OCI-LY1 (cell line): ENCODE data around the gene CD81.

ENCODE experiments used
- H2AFZ ChIP-seq: fragments of 200-600 bp; sonication (generic), shearing (Covaris generic); 2 replicates; pipeline ENCODE4 v1.6.0; 2014; ENCODE audit warnings: antibody characterized with exemption, mild to moderate bottlenecking, low read length
- H3F3A ChIP-seq: fragments of 200-600 bp; sonication (generic), shearing (Covaris generic); 2 replicates; pipeline ENCODE4 v1.6.0; 2014; ENCODE audit warnings: mild to moderate bottlenecking, antibody characterized with exemption, low read length, moderate library complexity; ENCODE audit not compliant: insufficient read depth
- H3K27ac ChIP-seq: fragments of 200-600 bp; sonication (generic); 2 replicates; pipeline ENCODE4 v1.5.1; 2014; ENCODE audit warnings: low read length, mixed run types, mild to moderate bottlenecking, low read depth; ENCODE audit not compliant: poor library complexity, severe bottlenecking
- H3K27me3 ChIP-seq: fragments of 200-600 bp; sonication (generic); 2 replicates; pipeline ENCODE4 v1.6.0; 2014; ENCODE audit warnings: antibody characterized with exemption, mild to moderate bottlenecking, low read length, moderate library complexity; ENCODE audit not compliant: insufficient read depth
- H3K36me3 ChIP-seq: fragments of 200-600 bp; sonication (generic); 2 replicates; pipeline ENCODE4 v1.6.1; 2014; ENCODE audit warnings: mild to moderate bottlenecking, antibody characterized with exemption, low read length, moderate library complexity, mixed read lengths; ENCODE audit not compliant: insufficient read depth
- H3K4me1 ChIP-seq: fragments of 200-600 bp; sonication (generic); 2 replicates; pipeline ENCODE4 v1.5.1; 2014; ENCODE audit warnings: mild to moderate bottlenecking, low read length, moderate library complexity; ENCODE audit not compliant: insufficient read depth, severe bottlenecking
- H3K4me2 ChIP-seq: fragments of 200-600 bp; sonication (generic), shearing (Covaris generic); 2 replicates; pipeline ENCODE4 v1.6.1; 2014; ENCODE audit warnings: low read length
- H3K4me3 ChIP-seq: fragments of 200-600 bp; sonication (generic); 2 replicates; pipeline ENCODE4 v1.5.1; 2014; ENCODE audit warnings: low read length, low read depth, mild to moderate bottlenecking, mixed read lengths; ENCODE audit not compliant: poor library complexity, severe bottlenecking
- H3K79me2 ChIP-seq: fragments of 200-600 bp; shearing (Covaris generic); 2 replicates; pipeline ENCODE4 v1.6.1; 2016; ENCODE audit warnings: mixed run types, low read length, mixed read lengths; ENCODE audit not compliant: insufficient read depth
- H3K9ac ChIP-seq: fragments of 200-600 bp; sonication (generic), shearing (Covaris generic); 2 replicates; pipeline ENCODE4 v1.6.1; 2014; ENCODE audit warnings: mild to moderate bottlenecking, low read length, mixed read lengths
- H3K9me2 ChIP-seq: fragments of 200-600 bp; sonication (generic), shearing (Covaris generic); 2 replicates; pipeline ENCODE4 v1.6.1; 2014; ENCODE audit warnings: low read depth, mild to moderate bottlenecking, low read length, mixed read lengths
- H3K9me3 ChIP-seq: fragments of 200-600 bp; shearing (Covaris generic); 2 replicates; pipeline ENCODE4 v1.6.1; 2014; ENCODE audit warnings: low read length, mixed read lengths
- H4K20me1 ChIP-seq: fragments of 200-600 bp; sonication (generic), shearing (Covaris generic); 2 replicates; pipeline ENCODE4 v1.6.0; 2016; ENCODE audit warnings: mild to moderate bottlenecking, low read length; ENCODE audit not compliant: insufficient read depth
- EZH2 ChIP-seq: fragments of 200-600 bp; sonication (generic), shearing (Covaris generic); IDR thresholded peaks from 2 replicates; pipeline ENCODE4 v1.8.0; 2017; ENCODE audit warnings: borderline replicate concordance, mixed run types, mild to moderate bottlenecking, antibody characterized with exemption, low read length, moderate library complexity, mixed read lengths
- TF ChIP-seq, protein P1 (sequence below): fragments of 200-600 bp; sonication (generic), shearing (Covaris generic); IDR thresholded peaks from 2 replicates; pipeline ENCODE4 v1.5.1; 2017; ENCODE audit warnings: mild to moderate bottlenecking, antibody characterized with exemption, low read length, moderate library complexity, mixed read lengths

CD81 gene

GRCh38 chr11:2426826-2427521, 49.9 kb downstream of the CD81 start:
- H3K4me2 ChIP-seq = no peak overlapping the region
- no peaks in the 10 kb centered on the region for H3K4me1 ChIP-seq
- no peak overlapping the region for H2AFZ ChIP-seq
- H3K27ac ChIP-seq = no peak overlapping the region
- H3K9me3 ChIP-seq = no peaks in the 10 kb centered on the region
- no peaks in the 10 kb centered on the region for H3K9me2 ChIP-seq
- H3K9ac ChIP-seq = no peak overlapping the region
- no peaks in the 10 kb centered on the region for H3K36me3 ChIP-seq
- H3K4me3 ChIP-seq = no peak overlapping the region
- no peaks in the 10 kb centered on the region for H4K20me1 ChIP-seq
- H3K79me2 ChIP-seq = no peaks in the 10 kb centered on the region
- TF ChIP-seq, protein P1, sequence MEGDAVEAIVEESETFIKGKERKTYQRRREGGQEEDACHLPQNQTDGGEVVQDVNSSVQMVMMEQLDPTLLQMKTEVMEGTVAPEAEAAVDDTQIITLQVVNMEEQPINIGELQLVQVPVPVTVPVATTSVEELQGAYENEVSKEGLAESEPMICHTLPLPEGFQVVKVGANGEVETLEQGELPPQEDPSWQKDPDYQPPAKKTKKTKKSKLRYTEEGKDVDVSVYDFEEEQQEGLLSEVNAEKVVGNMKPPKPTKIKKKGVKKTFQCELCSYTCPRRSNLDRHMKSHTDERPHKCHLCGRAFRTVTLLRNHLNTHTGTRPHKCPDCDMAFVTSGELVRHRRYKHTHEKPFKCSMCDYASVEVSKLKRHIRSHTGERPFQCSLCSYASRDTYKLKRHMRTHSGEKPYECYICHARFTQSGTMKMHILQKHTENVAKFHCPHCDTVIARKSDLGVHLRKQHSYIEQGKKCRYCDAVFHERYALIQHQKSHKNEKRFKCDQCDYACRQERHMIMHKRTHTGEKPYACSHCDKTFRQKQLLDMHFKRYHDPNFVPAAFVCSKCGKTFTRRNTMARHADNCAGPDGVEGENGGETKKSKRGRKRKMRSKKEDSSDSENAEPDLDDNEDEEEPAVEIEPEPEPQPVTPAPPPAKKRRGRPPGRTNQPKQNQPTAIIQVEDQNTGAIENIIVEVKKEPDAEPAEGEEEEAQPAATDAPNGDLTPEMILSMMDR = no peak
- TF ChIP-seq EZH2 = no peak
- H3F3A ChIP-seq = no peaks in the 10 kb centered on the region
- H3K27me3 ChIP-seq = no peaks in the 10 kb centered on the region

- no peak overlapping the region for H3K4me2 ChIP-seq
- TF ChIP-seq EZH2 = no peak
Observed at GRCh38 chr11:2427721-2428321, 50.7 kb downstream of the CD81 start.

DNA sequence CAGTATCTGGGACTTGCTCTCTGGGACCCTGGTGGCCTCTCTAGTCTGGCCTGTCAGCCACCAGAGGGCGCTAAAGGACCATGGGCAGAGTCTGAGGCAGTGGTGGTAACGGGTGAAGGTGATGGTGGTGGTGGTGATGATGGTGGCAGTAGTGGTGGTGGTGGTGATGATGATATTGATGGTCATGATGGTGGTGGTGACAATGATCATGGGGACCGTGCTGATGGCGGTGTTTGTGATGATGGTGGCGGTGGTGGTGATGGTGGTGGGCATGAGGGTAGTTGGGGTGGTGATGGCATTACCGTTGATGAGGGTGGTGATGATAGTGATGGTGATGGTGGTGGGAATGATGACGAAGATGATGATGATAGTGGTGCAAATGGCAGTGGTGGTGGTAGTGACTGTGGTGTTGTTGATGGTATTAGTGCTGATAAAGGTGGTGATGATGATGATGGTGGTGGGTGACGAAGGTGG, 51.2 kb downstream of the CD81 start:
- Histone ChIP-seq H4K20me1 (no peaks in the 10 kb centered on the region), H3K79me2 (no peaks in the 10 kb centered on the region), H3K4me3 (no peak overlapping the region), H3K4me2 (no peak overlapping the region), H3K27ac (no peak overlapping the region), H2AFZ (no peak overlapping the region), H3K4me1 (no peaks in the 10 kb centered on the region), H3K27me3 (no peaks in the 10 kb centered on the region), H3F3A (no peaks in the 10 kb centered on the region), H3K9ac (no peak overlapping the region), H3K9me3 (no peaks in the 10 kb centered on the region), H3K36me3 (no peaks in the 10 kb centered on the region), H3K9me2 (no peaks in the 10 kb centered on the region)
- TF ChIP-seq EZH2 = no peak
- TF ChIP-seq, protein P1 = peak; percentile 96

More at GRCh38 chr11:2427721-2428321, 50.7 kb downstream of the CD81 start:
- no peaks in the 10 kb centered on the region for H4K20me1 ChIP-seq
- no peaks in the 10 kb centered on the region for H3K9me2 ChIP-seq
- no peaks in the 10 kb centered on the region for H3K9me3 ChIP-seq
- H3F3A ChIP-seq = no peaks in the 10 kb centered on the region
- no peaks in the 10 kb centered on the region for H3K27me3 ChIP-seq
- H3K36me3 ChIP-seq = no peaks in the 10 kb centered on the region
- no peak overlapping the region for H3K4me3 ChIP-seq
- no peaks in the 10 kb centered on the region for H3K4me1 ChIP-seq
- no peak overlapping the region for H2AFZ ChIP-seq
- no peak overlapping the region for H3K9ac ChIP-seq
- no peaks in the 10 kb centered on the region for H3K79me2 ChIP-seq
- no peak overlapping the region for H3K27ac ChIP-seq
